Naive thymus-derived CD4-positive, alpha-beta T cell (primary cell): ENCODE results near the gene MEI1. TPM values are rescaled to one million over a fixed set of nuclear protein-coding genes. Genes with fewer than 3 reads are reported as not detected.

ENCODE experiments used
- ATAC-seq: fragments of 150-1000 bp; cut with Tn5 transposase; 2 replicates; pipeline ENCODE4 v1.10.0; 2021; ENCODE audit warnings: mild to moderate bottlenecking, moderate library complexity
- CTCF ChIA-PET: fragments of 350-600 bp; sonication (Branson Sonifier 250); formaldehyde crosslinking; loops from one replicate; lab custom pipeline; 2021; ENCODE audit warnings: antibody characterized with exemption; lab: Charles Lee
- POLR2A ChIA-PET: fragments of 350-600 bp; sonication (Branson Sonifier 250); formaldehyde crosslinking; loops from one replicate; lab custom pipeline; 2021; ENCODE audit warnings: antibody characterized with exemption, inconsistent platforms; lab: Charles Lee
- DNase-seq, 9 donors: peaks; one replicate each; pipeline versions ENCODE4 v3.0.0 to v3.0.0-alpha.2; 2020 to 2022; ENCODE audit warnings: mixed read lengths in 1 of 9
- H3K27ac ChIP-seq: one replicate; pipeline ENCODE4 v1.7.0; 2013; ENCODE audit warnings: mild to moderate bottlenecking, low read depth, low read length, moderate library complexity
- H3K27me3 ChIP-seq, 2 donors: one replicate each; pipeline ENCODE4 v1.7.0; 2013; ENCODE audit warnings: low read length in 2 of 2, mild to moderate bottlenecking in 2 of 2, moderate library complexity in 2 of 2; ENCODE audit not compliant: control insufficient read depth in 2 of 2, insufficient read depth in 2 of 2
- H3K36me3 ChIP-seq, 3 experiments: 1 replicate in 2 of 3; 2 replicates in 1 of 3; pipeline ENCODE4 v1.7.0; 2013; ENCODE audit warnings: low read length in 3 of 3, mild to moderate bottlenecking in 3 of 3, moderate library complexity in 1 of 3; ENCODE audit not compliant: insufficient read depth in 3 of 3, control insufficient read depth in 2 of 3
- H3K4me1 ChIP-seq, 2 donors: one replicate each; pipeline ENCODE4 v1.7.0; 2013; ENCODE audit warnings: low read length in 2 of 2, mild to moderate bottlenecking in 2 of 2, moderate library complexity in 1 of 2; ENCODE audit not compliant: control insufficient read depth in 2 of 2, insufficient read depth in 2 of 2
- H3K4me3 ChIP-seq: 2 replicates; pipeline ENCODE4 v1.7.0; 2013; ENCODE audit warnings: mild to moderate bottlenecking, low read length
- H3K9me3 ChIP-seq, 3 experiments: 1 replicate in 2 of 3; 2 replicates in 1 of 3; pipeline ENCODE4 v1.7.0; 2013; ENCODE audit warnings: low read length in 3 of 3; ENCODE audit not compliant: control insufficient read depth in 2 of 3
- H3K27ac Mint-ChIP-seq, 9 donors: one replicate each; pipeline ENCODE4 v1.8.0; 2020 to 2022; ENCODE audit warnings: mixed read lengths in 9 of 9, mild to moderate bottlenecking in 8 of 9, moderate library complexity in 5 of 9, inconsistent platforms in 2 of 9
- H3K27me3 Mint-ChIP-seq, 5 donors: one replicate each; pipeline ENCODE4 v1.8.0; 2021 to 2022; ENCODE audit warnings: mixed read lengths in 5 of 5, mild to moderate bottlenecking in 1 of 5
- H3K36me3 Mint-ChIP-seq, 5 donors: one replicate each; pipeline ENCODE4 v1.8.0; 2020 to 2022; ENCODE audit warnings: mixed read lengths in 5 of 5, mild to moderate bottlenecking in 3 of 5, inconsistent platforms in 1 of 5
- H3K4me1 Mint-ChIP-seq, 7 donors: one replicate each; pipeline ENCODE4 v1.8.0; 2020 to 2022; ENCODE audit warnings: mixed read lengths in 7 of 7, mild to moderate bottlenecking in 3 of 7, inconsistent platforms in 1 of 7
- H3K4me3 Mint-ChIP-seq, 10 donors: one replicate each; pipeline ENCODE4 v1.8.0; 2020 to 2022; ENCODE audit warnings: mild to moderate bottlenecking in 10 of 10, mixed read lengths in 10 of 10, moderate library complexity in 6 of 10, inconsistent platforms in 2 of 10
- H3K9me3 Mint-ChIP-seq, 11 donors: one replicate each; pipeline ENCODE4 v1.8.0; 2020 to 2022; ENCODE audit warnings: mixed read lengths in 11 of 11, mild to moderate bottlenecking in 4 of 11, inconsistent platforms in 1 of 11, moderate library complexity in 1 of 11
- intact Hi-C, 2 donors: fragments of 100-400 bp; cut with micrococcal nuclease; formaldehyde crosslinking; loops; one replicate each; pipeline ENCODE4 v1.15.1; 2023
- polyA plus RNA-seq, 2 donors: library from polyadenylated mRNA; unstranded; fragments of 300-500 nt; fragmentation: Illumina TruSeq; gene quantifications; one replicate each; pipeline ENCODE4 v1.2.3, GENCODE V29; 2021
- total RNA-seq, 6 experiments: library from RNA in 5 of 6; stranded (reverse) in 5 of 6; gene quantifications; 1 replicate in 5 of 6; 2 replicates in 1 of 6; pipeline ENCODE4 v1.2.3 and lab custom pipeline; 2021 to 2026

MEI1 gene
- total and polyA plus RNA-seq, 7 experiments from 2014 or later: 40.4 to 112 (median 64.7) TPM

DNA sequence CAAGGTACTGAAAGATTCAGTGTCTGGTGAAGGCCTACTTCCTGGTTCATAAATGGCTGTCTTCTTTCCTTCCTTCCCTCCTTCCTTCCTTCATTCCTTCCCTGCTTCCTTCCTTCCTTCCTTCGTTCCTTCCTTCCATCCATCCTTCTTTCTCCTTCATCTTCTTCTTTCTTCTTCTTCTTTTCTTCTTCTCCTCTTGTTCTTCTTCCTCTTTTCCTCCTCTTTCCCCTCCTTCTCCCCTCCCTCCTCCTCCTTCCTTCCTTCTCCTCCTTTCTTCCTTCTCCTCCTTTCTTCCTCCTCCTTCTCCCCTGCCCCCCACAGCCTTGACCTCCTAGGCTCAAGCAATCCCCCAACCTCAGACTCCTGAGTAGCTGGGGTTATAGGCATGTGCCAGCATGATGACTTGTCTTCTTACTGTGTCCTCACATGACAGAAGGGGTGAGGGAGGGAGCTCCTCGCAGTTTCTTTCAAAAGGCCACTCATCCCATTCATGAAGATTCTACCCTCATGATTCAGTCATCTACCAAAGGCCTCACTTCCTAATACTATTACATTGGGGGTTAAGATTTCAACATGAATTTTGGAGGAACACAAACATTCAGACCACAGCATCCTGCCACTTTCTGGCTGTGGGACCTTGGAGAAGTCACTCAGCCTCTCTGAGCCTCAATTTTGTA lies 78.6 kb downstream of the MEI1 start:
- ChIA-PET CTCF (interaction anchor here (1.2 to 1.9 kb wide), 3 partner anchors 23 to 163 kb away, joined by 4 to 6 read pairs (median 5); partner anchors contain the start of gene CCDC134), POLR2A (interaction anchor here (0.6 to 12.2 kb wide), 3 partner anchors 9 to 112 kb away, joined by 3 to 366 read pairs (median 3); partner anchors contain the start of gene CCDC134)
- intact Hi-C loops: no loop called here
- no peak for DNase-seq
- no peaks in the 10 kb centered on the region for H3K27me3 ChIP-seq
- no peak overlapping the region for H3K27ac ChIP-seq
- H3K4me1 ChIP-seq: peaks cover 17 to 21% of the 10 kb centered on the region in 2 donors
- Mint-ChIP-seq H3K4me3 (no peak overlapping the region), H3K4me1 (peaks cover 28 to 59% (median 42%) of the 10 kb centered on the region in 7 donors), H3K9me3 (no peaks in the 10 kb centered on the region), H3K27ac (peak overlapping the region in 8 of 9 donors; percentile 48 to 100 (median 99)), H3K27me3 (no peaks in the 10 kb centered on the region), H3K36me3 (peaks cover 0 to 10% (median 0%) of the 10 kb centered on the region in 5 donors)
- no peak overlapping the region for H3K4me3 ChIP-seq
- peak; percentile 10 for ATAC-seq
- no peaks in the 10 kb centered on the region for H3K9me3 ChIP-seq
- no peaks in the 10 kb centered on the region for H3K36me3 ChIP-seq

- Histone ChIP-seq H3K4me1 (peaks cover 19 to 25% of the 10 kb centered on the region in 2 donors), H3K9me3 (no peaks in the 10 kb centered on the region), H3K4me3 (peak overlapping the region; percentile 5), H3K27ac (peak overlapping the region; percentile 88), H3K36me3 (peaks cover 0 to 10% (median 4%) of the 10 kb centered on the region in 3 experiments), H3K27me3 (no peaks in the 10 kb centered on the region)
- no peak for DNase-seq
- intact Hi-C loops: loop anchor here (2.0 to 5.0 kb wide), 4 partner anchors 53 to 493 kb away; partner anchors contain the start of genes SNU13 (in 2 of the 2), POLR3H (in 1 of the 2), RANGAP1 (in 1 of the 2) and SREBF2 (in 1 of the 2)
- peak overlapping the region; percentile 47 to 93 (median 83) for H3K4me3 Mint-ChIP-seq
- H3K4me1 Mint-ChIP-seq: peaks cover 32 to 71% (median 51%) of the 10 kb centered on the region in 7 donors
- peak overlapping the region; percentile 98 to 100 (median 100) for H3K27ac Mint-ChIP-seq
- H3K9me3 Mint-ChIP-seq: no peaks in the 10 kb centered on the region
- H3K27me3 Mint-ChIP-seq: no peaks in the 10 kb centered on the region
- peaks cover 0 to 17% (median 5%) of the 10 kb centered on the region in 5 donors for H3K36me3 Mint-ChIP-seq
- ChIA-PET POLR2A (interaction anchor here (0.6 to 12.2 kb wide), 23 partner anchors 10 to 300 kb away, joined by 3 to 366 read pairs (median 9); partner anchors contain the start of genes CCDC134, CENPM, MEI1 and SMDT1), CTCF (interaction anchor here (0.8 to 5.4 kb wide), 8 partner anchors 18 to 161 kb away, joined by 3 to 30 read pairs (median 6); partner anchors contain the start of genes CCDC134 and MEI1)
- ATAC-seq: no peak
Measured at GRCh38 chr22:41779929-41780505, 80.7 kb downstream of the MEI1 start.

DNA sequence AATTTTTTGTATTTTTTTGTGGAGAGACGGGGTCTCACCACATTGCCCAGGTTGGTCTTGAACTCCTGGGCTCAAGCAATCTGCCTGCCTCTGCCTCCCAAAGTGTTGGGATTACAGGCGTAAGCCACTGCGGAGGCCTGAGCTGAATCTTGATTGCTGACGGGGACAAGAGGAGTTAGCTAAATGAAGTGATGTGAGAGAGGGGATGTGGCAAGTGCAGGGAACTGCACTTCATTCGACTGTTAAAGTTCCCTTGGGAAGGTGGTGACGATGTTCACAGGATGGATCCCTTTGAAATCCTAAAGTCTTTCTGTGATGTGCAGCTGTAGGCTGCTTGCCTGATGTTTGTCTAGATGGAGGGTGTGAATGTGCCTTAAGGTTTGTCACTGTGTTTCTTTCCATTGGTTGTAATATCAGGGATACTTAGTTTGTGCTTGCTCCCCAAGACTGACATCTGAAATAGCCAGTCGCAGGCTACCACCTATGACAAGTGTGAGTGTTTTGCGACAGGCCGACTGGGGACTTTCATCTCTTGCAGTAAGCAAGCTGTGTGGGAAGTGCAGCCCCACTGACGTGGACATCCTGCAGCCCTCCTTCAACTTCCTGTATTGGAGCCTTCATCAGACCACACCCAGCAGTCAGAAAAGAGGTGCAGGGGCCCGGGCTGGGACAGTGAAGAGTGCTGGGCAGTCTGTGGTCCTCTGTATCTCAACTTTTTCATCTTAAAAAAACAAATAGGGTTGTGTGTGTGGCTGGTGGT lies 81.6 kb downstream of the MEI1 start:
- POLR2A ChIA-PET: interaction anchor here (0.6 to 12.2 kb wide), 34 partner anchors 8 to 663 kb away, joined by 3 to 366 read pairs (median 6); partner anchors contain the start of genes CCDC134, CENPM, MEI1 and PMM1
- Mint-ChIP-seq H3K27ac (peak overlapping the region; percentile 98 to 100 (median 100)), H3K4me1 (peaks cover 32 to 71% (median 51%) of the 10 kb centered on the region in 7 donors), H3K9me3 (no peaks in the 10 kb centered on the region), H3K36me3 (peaks cover 0 to 17% (median 5%) of the 10 kb centered on the region in 5 donors), H3K27me3 (no peaks in the 10 kb centered on the region), H3K4me3 (peak overlapping the region; percentile 77 to 93 (median 89))
- peaks cover 19 to 25% of the 10 kb centered on the region in 2 donors for H3K4me1 ChIP-seq
- H3K9me3 ChIP-seq: no peaks in the 10 kb centered on the region
- peak overlapping the region; percentile 67 for H3K4me3 ChIP-seq
- peak; percentile 97 for ATAC-seq
- intact Hi-C loops: loop anchor here (1.0 to 5.0 kb wide), 8 partner anchors 19 to 494 kb away; partner anchors contain the start of genes CCDC134 (in 2 of the 2), SNU13 (in 2 of the 2), POLR3H (in 1 of the 2) and RANGAP1 (in 1 of the 2)
- H3K27me3 ChIP-seq: no peaks in the 10 kb centered on the region
- peak; percentile 64 to 99 (median 96) for DNase-seq
- CTCF ChIA-PET: interaction anchor here (0.8 to 5.4 kb wide), 9 partner anchors 17 to 160 kb away, joined by 3 to 30 read pairs (median 6); partner anchors contain the start of genes CCDC134 and MEI1
- H3K36me3 ChIP-seq: peaks cover 0 to 10% (median 4%) of the 10 kb centered on the region in 3 experiments
- H3K27ac ChIP-seq: peak overlapping the region; percentile 88

DNA sequence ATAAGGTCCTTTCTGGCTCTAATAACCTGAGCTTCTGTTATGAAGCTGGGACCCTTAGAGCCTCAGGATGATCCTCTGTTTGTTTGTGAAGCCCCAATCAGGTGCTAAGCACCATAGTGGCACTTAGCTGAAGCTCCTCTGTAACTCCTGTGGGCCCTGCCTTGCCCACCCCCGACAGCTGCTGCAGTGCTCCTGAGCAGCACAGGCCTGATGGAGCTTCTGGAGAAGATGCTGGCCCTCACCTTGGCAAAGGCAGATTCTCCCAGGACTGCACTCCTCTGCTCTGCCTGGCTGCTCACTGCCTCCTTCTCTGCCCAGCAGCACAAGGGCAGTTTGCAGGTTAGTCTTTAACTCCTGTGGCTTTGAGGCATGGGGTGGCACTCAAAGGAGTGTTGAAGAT lies 82.2 kb downstream of the MEI1 start:
- H3K36me3 Mint-ChIP-seq: peaks cover 0 to 17% (median 6%) of the 10 kb centered on the region in 5 donors
- ATAC-seq (peak; percentile 25), DNase-seq (peak in 1 of 9 donors; percentile 34)
- Histone ChIP-seq H3K27ac (peak overlapping the region; percentile 88), H3K36me3 (peaks cover 0 to 13% (median 6%) of the 10 kb centered on the region in 3 experiments), H3K4me1 (peaks cover 19 to 25% of the 10 kb centered on the region in 2 donors), H3K27me3 (no peaks in the 10 kb centered on the region), H3K9me3 (no peaks in the 10 kb centered on the region), H3K4me3 (peak overlapping the region; percentile 67)
- POLR2A ChIA-PET: interaction anchor here (0.6 to 12.2 kb wide), 31 partner anchors 9 to 663 kb away, joined by 3 to 366 read pairs (median 8); partner anchors contain the start of genes CCDC134, CENPM, MEI1 and PMM1
- H3K4me3 Mint-ChIP-seq: peak overlapping the region; percentile 77 to 93 (median 89)
- peaks cover 32 to 67% (median 51%) of the 10 kb centered on the region in 7 donors for H3K4me1 Mint-ChIP-seq
- H3K27me3 Mint-ChIP-seq: no peaks in the 10 kb centered on the region
- no peaks in the 10 kb centered on the region for H3K9me3 Mint-ChIP-seq
- peak overlapping the region; percentile 98 to 100 (median 100) for H3K27ac Mint-ChIP-seq
- CTCF ChIA-PET: interaction anchor here (1.0 to 5.4 kb wide), 6 partner anchors 19 to 159 kb away, joined by 3 to 30 read pairs (median 10); partner anchors contain the start of genes CCDC134 and MEI1
- intact Hi-C loops: loop anchor here (1.0 to 5.0 kb wide), 8 partner anchors 19 to 494 kb away; partner anchors contain the start of genes CCDC134 (in 2 of the 2), SNU13 (in 2 of the 2), POLR3H (in 1 of the 2) and RANGAP1 (in 1 of the 2)

DNA sequence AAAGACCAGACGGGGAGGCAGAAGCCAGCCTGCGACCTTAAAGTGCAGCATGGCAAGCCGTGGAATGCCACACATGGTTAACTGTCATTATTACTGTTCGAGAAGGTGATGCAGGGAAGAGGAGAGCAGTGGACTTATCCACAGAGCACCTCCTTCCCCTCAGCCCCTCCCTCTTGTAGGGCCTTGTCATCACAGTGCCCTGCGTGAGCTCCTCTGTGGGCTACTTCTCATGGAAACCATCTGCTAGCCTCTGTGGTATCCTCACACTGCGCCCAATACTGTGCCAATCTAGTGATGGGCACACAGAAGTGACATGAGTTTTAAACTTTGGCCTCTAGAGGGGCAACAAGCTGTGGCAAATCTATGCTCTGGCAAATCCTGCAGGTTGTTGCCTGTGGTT lies 83.0 kb downstream of the MEI1 start:
- Histone ChIP-seq H3K9me3 (no peaks in the 10 kb centered on the region), H3K4me3 (peak overlapping the region; percentile 67), H3K27me3 (no peaks in the 10 kb centered on the region), H3K4me1 (peaks cover 19 to 25% of the 10 kb centered on the region in 2 donors), H3K36me3 (peaks cover 0 to 21% (median 7%) of the 10 kb centered on the region in 3 experiments), H3K27ac (peak overlapping the region; percentile 88)
- Mint-ChIP-seq H3K4me3 (peak overlapping the region; percentile 77 to 93 (median 89)), H3K4me1 (peaks cover 32 to 75% (median 59%) of the 10 kb centered on the region in 7 donors), H3K27ac (peak overlapping the region; percentile 98 to 100 (median 100)), H3K9me3 (no peaks in the 10 kb centered on the region), H3K27me3 (no peaks in the 10 kb centered on the region), H3K36me3 (peaks cover 0 to 17% (median 7%) of the 10 kb centered on the region in 5 donors)
- DNase-seq (peak in 3 of 9 donors; percentile 9 to 28 (median 20)), ATAC-seq (no peak)
- CTCF ChIA-PET: interaction anchor here (0.9 to 5.4 kb wide), 6 partner anchors 18 to 158 kb away, joined by 3 to 30 read pairs (median 10); partner anchors contain the start of genes CCDC134 and MEI1
- intact Hi-C loops: loop anchor here in 1 of 2 donors (5.0 kb wide), 1 partner anchor 495 kb away; the partner anchor contains the start of gene RANGAP1
- POLR2A ChIA-PET: interaction anchor here (0.5 to 12.2 kb wide), 18 partner anchors 8 to 335 kb away, joined by 3 to 366 read pairs (median 8); partner anchors contain the start of genes CCDC134, MEI1, PMM1 and SREBF2
